Stimulated activated CD4-positive, alpha-beta T cell treated with anti-CD3 and anti-CD28 coated beads, Interleukin-15, amount 100 ng/mL, for 1 hour (primary cell): ENCODE results near the gene CNTRL.
A peak's percentile ranks its signal among the peaks of the same experiment; 100 is the strongest.

ENCODE experiments used
- DNase-seq, 2 donors: peaks; one replicate each; pipeline ENCODE4 v3.0.0-alpha.2; 2020; ENCODE audit warnings: low read depth in 1 of 2, low spot score in 1 of 2

The CNTRL gene

DNA sequence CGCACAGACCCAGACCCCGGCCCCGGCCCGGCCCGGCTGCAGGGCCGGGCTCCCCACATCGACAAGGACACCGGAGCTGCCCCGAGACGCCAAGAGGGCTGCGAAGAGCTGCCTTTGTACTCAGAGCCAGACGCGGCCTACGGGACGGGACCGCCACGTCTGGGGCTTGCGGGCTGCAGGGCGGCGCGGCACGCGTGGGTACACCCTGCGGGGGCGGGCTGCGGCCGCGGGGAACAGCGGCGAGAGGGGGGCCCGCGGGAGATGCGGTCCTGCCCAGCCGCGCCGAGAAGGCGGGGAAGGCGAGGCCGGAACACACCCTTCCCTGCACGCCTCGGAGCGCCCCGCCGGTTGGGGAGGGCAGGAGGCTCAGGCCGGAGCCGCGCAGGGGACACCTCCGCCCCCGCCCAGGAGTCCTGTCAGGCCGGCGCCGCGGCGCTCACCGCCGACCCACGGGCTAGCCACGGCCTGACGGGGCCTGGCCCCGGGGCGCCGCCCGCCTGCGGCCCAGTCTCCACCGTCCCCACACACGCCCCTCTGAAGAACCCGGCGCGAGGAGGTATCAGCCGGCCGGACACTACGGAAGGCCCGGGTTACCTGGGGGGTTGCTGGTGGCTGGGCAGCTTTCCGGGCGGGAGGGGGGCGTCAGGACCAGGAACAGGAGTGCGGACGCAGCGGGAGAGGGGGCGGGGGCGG lies 126.4 kb downstream of the CNTRL start:
- DNase-seq: peak; percentile 15 to 32

DNA sequence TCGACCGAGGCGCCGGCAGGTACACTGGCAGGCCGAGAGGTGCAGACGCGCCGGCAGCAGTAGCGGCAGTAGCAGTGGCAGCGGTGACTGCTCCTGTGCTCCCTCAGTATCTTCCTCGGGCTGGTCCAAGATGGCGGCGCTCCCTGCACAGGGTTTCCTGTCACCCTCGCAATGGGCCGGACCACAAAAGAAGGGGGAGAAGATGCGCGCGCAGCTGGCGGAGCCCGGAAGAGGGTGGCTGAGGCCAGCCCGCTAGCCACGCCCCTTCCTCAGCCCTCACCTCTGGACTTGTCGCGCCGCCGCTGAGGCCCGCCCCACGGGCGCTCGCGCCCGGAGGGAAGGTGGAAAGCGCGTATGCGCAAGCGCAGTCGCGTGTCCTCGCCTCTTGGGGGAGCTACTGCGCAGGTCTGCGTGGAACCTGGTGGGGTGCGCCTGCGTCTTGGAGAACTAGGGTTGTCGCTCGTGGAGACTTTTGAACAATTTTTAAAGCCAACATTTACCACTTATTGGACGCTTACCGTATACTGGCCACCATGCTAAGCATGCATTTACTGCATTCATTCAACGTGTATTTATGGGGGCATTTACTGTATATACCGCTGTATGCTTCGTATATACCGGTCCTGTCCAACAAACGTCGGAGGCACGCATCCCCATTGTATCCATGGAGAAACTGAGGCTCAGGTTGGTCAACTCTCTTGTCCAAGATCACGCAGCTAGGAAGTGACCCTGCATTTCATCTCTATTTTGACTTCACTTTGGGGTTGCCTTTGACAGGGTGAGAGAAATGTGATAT lies 127.2 kb downstream of the CNTRL start, which contains the start of gene RAB14:
Gene RAB14 (minus strand): TSS at position 132 of the 796 bp plus-strand sequence. CDS start 8,457 bp downstream, outside the sequence.
- peak; percentile 100 for DNase-seq

DNA sequence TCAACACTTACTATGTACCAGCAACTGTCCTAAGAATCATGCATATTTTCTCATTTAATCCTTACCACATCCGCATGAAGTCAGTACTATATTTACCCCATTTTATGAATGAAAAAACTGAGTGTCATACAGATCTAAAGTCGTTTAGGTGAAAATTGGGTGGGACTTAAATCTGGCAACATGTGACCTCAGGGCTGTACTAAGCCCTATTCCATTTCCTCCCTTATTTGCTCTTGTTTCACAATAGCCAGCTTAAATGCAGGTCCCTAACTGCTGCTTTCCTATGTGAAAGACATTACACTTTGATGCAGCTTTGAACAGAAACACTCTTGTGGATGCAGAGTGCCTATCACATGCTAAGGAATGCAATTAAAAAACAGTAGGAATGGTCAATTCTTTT lies 129.4 kb downstream of the CNTRL start:
- no peak for DNase-seq

DNA sequence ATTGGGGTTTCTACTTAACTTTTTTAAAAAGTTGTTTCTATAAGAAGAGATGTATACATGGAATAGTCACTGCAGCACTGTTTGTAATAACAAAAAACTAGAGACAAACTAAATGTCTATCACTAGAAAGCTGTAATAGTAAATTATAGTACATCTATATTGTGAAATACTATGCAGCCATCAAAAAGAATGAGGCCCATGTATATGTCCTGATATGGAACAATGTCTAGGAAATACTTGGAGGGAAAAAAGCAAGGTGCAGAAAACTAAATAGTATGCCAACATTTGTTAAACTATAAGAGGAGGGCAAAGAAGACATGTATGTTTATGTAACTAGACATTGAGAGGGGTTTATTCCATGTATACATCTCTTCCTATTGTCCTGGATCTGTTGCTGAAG lies 129.9 kb downstream of the CNTRL start:
- DNase-seq: no peak

DNA sequence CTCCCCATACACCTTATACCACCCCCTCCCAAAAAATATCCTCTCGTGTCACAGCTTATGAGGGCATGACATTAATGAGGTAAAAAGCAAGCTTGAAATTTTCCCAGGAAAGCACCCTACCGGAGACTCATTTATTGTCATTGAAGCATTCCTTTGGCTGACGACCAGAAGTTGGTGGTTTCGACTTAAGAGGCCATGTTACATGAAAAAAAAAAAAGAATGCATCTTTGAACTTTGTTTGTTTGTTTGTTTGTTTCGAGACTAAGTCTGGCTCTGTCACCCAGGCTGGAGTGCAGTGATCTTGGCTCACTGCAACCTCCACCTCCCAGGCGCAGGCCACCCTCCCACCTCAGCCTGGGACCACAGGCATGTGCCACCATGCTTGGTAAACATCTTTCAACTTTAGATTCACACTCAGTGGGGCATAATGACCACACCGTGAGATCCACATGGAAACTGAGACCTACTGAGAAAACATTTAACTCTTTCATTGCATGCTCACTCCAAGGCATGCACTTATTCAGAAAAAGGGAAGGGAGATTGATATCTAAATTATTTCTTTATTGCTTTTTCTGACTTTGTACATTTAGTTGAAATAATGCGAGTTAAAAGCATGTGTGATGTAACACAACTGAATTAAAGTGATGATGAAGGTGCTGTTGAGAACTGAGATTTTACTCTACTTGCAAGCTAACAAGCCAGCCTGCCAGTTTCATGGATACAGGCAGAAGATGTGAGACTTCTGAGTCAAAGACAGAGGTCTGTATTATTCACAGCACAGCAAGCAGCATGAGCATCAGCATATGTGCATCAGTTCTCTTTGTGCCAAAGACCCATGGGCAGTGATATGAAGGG lies 132.0 kb downstream of the CNTRL start:
- no peak for DNase-seq

DNA sequence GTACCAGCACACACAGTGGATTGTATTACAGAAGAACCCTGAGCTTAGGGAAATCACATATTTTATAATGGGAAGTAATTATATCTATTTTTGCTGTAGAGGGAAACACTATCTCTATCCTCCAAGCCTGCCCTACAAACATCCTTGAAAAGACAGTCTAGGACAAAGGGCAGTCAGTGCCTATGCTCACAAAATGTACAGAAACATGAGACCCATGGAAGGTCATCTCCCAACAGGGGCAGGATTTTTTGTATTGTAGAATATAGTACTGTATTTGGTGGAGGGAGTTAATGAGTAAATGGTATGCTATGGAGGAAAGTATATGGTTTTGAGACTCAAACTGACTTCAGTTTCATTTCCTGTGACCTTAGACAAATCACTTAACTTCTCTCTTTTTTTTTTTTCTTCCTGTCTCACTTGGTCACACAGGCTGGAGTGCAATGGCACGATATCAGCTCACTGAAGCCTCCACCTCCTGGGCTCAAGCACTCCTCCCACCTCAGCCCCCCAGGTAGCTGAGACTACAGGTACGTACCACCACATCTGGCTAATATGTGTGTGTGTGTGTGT lies 132.7 kb downstream of the CNTRL start:
- no peak for DNase-seq

DNA sequence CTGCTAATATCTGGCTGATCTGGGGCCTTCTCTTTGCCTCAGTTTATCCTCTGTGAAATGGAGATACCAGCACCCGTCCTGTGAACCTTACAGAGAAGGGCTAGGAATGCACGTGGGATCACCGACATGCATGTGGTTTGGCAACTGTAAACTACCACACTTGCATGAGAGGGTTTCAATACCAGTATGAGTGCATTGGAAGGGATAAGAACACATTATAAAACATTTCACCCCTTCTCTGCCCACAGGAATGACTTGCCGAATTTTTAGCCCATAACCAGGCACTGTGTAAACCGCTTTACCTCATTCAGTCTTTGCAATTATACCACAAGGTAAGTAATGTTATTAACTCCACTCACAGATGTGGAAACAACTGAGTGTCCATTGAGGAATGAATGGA lies 135.8 kb downstream of the CNTRL start:
- DNase-seq: no peak

DNA sequence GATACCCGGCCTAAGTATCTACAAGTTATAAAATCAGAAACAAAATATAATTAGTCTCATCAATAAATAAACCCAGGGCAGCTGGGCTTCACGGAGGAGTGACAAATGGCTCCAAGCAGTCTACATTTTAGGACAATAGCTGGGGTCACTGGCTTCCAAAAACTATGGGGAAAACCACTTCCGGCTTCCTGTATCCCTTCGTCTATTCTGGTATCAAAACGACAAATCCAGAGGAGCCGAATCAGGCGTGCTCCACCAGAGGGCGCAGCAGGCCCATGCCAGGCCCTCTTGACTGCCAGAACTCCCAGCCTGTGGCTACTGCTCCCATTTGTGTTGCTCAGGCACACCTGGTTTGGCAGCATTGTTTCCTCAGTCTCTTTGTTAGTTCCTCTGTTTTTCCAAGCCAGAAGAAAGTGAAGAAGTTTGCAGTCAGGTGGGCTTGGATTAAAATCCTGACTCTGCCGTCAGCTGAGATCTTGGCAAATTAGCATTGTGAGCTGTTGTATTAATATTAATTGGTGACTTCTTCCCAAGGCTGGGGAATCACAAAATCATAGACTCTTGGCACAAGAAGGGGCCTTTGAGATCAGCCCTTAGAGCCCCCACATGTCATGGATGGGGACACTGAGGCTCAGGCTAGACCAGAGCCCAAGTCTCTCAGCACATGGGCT lies 138.5 kb downstream of the CNTRL start:
- DNase-seq: peak; percentile 28 to 56

DNA sequence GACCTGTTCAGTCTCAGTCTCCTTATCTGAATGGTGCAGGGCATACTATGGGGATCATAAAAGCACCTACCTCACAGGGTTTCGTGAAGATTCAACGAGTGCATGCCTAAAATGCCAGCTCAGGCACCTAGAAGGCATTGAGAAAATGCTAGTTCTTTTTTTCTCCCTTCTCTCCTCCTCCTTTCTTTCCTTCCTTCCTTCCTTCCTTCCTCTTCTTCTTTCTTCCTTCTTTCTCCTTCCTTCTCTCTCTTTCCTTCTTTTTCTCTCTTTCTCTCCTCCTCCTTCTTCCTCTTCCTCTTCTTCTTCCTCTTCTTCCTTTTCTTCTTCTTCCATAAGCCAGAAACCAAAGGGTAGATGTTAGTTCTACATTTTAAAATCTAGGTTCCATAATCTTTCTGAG lies 139.2 kb downstream of the CNTRL start:
- no peak for DNase-seq

DNA sequence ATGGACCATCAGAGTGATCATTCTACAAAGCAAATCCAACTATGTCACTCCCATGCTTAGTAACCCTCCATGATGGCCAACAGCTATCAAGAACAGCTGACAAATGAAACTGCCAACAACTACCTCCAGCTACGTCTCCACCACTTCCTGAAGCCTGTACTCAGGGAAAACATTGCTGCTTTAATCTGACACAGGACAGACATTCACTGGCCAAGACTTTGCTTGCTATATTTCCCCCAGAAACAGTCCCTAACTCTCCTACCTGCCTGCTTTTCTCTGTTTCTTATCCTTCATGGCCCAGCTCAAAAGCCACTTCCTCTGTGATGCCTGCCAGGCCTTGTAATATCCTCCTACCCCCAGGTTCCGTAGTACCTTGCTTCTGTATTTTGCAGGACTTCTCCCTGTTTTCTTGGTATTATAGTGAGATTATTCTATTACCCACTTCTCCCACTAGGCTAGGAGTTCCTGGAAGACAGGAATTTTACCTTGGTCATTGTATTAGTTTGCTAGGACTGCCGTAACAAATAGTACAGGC lies 141.6 kb downstream of the CNTRL start:
- no peak for DNase-seq

DNA sequence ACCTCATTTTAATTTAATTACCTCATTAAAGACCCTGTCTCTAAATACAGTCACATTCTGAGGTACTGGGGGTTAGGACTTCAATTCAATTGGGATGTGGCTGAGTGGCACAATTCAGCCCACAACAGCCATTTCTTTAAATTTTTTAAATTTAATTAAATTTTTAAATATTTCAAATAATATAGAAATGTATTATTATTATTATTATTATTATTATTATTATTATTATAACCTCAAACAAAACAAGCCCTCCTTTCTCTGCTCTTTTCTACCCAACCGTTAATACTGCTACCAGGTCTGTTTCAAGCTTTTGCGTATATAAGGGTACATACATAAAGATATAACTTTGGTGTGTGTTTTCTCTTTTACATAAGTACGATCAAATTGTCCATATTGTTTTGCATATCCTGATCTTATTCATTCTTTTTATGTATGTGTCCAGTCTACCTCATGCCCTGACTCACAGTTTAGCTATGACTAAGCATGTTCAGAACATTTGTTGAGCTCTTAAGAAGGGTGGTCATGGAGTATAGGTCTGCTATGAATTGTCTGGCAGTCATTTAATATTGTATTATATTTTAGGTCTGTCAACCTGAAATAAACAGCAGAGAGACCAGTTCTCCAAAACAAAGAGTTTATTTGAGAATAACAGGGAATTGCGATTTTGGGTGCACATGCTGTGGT lies 143.0 kb downstream of the CNTRL start:
- DNase-seq: no peak

DNA sequence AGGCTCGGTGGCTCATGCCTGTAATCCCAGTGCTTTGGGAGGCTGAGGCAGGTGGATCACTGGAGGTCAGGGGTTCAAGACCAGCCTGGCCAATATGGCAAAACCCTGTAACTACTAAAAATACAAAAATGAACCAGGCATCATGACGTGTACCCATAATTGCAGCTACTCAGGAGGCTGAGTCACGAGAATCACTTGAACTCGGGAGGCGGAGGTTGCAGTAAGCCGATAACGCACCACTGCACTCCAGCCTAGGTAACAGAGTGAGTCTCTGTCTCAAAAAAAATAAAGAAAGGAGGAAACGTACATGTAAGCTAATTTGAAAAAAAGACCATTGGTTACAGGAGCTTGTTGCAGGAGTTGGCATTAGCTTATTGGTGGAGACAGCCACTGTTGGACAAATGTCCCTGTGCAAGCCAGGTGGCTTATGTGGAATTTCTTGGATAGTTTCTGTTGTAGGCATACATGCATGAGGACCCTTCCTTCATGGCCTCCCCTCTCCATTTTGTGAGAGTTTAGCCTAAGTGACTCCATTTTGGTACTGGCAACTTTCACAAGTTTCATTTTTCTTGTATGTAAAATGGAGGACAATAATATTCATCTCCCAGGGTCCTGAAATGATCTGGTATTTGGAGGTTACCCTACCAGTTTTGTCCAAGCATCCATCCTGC lies 143.7 kb downstream of the CNTRL start:
- DNase-seq: no peak

DNA sequence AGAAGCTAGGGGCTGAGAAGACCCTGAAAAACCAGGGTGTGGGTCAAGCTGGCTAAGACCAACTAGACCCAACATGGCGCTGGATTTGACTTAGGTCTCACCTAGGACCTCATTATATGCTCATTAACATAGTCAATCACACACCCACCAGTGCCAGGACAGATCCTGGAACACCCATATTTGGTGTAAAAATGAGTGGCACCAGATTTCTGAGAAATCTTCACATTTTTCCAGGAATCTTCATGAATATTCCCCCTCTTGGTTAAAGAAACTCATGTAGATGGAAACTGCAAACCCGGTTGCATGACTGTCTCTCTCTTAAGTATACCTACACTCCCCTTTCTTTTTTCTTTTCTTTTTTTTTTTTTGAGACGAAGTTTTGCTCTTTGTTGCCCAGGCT lies 144.8 kb downstream of the CNTRL start:
- no peak for DNase-seq

DNA sequence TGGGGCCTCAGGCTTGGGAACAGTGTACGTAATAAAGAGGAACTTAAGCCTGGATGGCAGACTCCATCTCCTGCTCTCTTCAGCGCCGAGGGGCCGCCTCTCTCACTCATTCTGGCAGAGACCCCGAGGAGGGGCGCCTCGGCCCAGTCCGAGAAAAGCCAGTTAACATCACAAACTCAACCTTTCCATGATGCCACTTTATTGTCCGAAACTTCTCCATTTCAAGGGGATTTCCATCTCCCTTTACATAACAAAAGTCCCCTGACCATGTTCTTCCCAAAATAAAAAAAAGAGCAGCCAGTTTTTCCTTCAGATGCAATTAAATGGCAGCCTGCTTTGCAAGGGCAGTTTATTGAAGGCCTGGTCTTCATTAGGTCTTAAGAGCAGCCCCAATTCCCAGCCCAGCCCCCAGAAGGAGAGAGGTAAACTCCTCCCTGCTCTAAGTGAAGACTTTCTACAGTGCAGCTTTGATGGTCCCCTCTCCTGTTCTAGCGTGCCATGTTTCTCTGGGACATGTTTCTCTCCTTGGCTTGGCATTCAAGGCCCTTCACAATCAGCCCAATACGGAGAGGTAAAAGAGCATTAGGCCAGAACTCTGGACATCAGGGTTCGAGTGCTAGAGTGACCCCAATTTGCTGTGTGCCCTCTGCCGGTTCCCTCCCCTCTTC lies 146.4 kb downstream of the CNTRL start:
- DNase-seq: no peak

DNA sequence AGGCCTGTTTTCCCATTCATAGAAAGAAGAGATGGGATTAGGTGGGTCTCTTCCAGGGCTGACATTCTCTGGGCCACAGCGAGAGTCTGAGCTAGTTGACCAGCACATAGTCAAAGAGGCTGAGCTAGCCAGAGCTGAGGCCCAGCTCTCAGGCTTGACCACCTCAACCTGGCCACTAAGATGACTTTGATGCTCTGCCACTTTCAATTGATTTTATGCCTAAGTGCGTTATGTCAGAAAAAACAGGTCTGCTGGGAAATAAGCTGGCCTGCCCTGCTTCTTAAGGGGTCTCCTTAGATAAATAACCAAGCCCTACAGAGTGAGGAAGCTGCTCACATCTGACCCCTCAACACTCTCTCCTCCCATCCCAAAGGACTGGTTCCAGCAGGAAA lies 146.9 kb downstream of the CNTRL start:
- no peak for DNase-seq

DNA sequence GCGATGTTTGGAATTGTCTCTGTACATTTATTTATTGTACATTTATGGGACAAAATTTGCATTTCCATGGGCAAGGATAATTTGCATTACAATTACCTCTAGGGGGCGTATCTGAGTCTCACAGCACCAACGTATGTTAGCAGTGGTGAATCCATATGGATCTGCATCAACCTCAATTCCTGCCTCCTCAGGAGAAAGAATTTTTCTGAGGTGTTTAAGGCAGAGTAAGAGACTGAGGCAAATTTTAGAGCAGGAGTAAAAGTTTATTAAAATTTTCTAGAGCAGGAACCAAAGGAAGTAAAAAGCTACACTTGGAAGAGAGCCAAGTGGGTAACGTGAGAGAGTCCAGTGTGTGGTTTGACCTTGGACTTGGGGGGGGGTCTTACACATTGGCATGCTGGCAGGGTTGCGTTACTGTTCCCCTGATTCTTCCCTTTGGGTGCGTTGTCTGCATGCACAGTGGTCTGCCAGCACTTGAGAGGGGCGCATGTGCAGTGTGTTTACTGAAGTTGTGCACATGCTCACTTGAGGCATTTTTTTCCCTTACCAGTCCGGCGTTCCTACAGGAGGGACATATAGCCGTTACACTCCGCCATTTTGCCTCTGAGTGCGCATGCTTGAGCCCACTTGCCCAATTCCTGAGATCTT lies 147.9 kb downstream of the CNTRL start:
- no peak for DNase-seq

DNA sequence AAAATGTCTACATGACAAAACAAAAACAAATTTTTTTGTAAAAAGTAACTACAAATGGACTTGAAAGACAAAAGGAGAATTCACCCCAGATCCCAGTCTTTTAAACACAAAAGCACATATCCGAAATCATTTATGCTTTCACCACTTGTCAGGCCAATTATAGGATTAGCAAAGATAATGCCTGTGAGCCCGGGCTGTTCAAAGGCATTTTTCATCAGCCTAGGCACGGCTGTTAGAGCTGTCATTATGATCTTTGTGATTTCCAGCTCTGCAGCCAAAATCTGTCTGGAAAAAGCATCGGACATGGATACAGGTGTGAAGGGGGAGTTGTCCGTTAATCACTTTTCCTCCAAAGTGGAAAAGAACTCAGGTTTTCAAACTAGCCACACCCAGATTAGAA lies 150.5 kb downstream of the CNTRL start:
- no peak for DNase-seq

DNA sequence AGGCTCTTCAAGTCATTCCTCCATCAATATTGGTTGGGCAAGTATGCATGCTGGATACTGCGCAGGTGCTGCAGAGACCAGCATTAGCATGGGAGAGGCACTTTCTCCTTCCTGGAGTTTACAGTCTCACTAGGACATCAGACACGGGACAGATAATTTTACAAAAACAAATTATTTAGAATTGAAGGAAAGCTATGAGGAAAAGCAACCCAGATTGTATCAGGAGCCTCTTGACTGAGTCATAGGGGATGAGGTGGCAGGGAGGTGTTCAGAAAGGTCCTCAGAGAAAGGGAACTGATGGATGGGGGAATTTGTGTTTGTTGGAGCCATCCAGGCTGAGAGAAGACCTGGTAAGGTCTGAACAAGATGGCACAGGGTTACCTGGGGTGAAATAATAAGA lies 151.4 kb downstream of the CNTRL start:
- DNase-seq: no peak
